TTC549 (cell line): ENCODE results near the gene TLE1.
"Not testable (repeated sequence)": the region's sequence is repeated elsewhere in the genome, so short reads cannot be mapped to it uniquely, and the experiment has no call there.

Experiments used
- FAIRE-seq: peaks from 2 replicates; lab custom pipeline; 2012; peaks lifted over from hg19 to GRCh38; lab: Jason Lieb, UNC

TLE1 gene

DNA sequence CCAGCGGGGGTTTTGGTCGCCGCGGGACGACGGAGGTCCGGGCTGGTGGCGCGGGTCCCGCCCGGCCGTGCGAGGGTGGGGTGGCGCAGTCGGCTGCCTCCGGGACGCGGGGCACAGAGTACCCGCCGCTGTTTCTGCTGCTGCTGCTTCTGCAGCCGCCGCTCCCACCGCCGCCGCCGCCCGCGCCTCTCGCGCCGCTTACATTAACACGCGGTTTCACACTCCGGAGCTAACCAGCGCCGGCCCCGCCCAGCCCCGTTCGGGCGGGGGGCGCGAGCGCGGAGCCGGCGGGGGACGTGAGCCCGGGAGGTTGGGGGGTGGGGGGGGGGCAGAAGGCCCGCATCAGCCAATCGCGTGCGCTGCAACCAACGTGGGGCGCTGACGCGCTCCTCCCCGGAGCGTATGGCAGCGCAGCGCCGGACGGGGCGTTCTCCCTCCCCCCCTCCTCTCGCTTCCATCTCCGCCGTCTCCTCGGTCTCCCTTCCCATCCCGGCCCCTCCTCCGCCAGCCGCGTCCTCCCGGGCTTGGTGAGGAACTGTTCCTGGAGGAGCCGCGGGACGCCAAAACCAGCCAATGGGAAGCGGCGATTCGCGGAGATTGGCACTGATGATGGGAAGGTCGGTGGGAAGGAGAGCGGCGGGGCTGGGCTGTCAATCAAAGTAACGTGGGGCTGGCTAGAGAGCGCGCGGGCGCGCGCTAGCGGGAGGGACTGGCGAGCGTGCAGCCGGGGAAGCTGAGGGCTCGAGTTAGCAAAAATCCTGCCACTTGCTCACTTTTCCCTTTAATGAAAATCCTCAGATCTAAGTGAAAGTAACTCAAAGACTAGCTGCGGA is at the start of gene TLE1:
Gene TLE1 (minus strand): TSS at position 205 of the 833 bp plus-strand sequence. CDS start 1,307 bp downstream, outside the sequence.
- FAIRE-seq, result peak; percentile 95

GRCh38 chr9:81737871-81738507 is 48.6 kb upstream of the TLE1 start:
- FAIRE-seq, result no peak

DNA sequence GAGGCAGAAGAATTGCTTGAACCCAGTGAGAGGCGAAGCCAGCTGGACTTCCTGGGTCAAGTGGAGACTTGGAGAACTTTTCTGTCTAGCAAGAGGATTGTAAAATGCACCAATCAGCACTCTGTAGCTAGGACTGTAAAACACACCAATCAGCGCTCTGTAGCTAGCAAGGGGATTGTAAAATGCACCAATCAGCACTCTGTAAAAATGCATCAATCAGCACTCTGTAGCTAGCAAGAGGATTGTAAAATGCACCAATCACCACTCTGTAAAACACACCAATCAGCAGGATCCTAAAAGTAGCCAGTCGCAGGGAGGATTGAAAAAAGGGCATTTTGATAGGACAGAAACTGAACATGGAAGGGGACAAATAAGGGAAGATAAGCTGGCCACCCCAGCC is 41.2 kb upstream of the TLE1 start:
- not testable (repeated sequence) for FAIRE-seq

DNA sequence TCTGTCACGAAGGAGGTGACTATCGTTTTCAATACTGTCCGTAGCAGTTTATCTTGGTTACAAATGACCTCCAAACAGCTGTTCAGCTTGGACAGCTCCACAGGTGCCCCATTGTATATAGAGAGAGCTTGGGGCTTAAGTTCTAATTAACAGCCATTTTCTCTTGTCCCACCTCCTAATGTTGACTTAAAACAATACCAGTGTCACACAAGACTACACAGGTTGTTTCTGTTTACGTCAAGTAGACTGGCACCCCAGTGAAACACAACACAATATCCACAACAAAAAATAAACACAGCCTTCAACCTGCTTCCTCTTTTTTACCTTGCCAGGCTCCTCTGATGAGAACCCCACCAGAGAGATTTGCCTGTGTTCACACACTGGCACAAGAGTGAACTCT is 39.8 kb upstream of the TLE1 start:
- FAIRE-seq, result no peak

DNA sequence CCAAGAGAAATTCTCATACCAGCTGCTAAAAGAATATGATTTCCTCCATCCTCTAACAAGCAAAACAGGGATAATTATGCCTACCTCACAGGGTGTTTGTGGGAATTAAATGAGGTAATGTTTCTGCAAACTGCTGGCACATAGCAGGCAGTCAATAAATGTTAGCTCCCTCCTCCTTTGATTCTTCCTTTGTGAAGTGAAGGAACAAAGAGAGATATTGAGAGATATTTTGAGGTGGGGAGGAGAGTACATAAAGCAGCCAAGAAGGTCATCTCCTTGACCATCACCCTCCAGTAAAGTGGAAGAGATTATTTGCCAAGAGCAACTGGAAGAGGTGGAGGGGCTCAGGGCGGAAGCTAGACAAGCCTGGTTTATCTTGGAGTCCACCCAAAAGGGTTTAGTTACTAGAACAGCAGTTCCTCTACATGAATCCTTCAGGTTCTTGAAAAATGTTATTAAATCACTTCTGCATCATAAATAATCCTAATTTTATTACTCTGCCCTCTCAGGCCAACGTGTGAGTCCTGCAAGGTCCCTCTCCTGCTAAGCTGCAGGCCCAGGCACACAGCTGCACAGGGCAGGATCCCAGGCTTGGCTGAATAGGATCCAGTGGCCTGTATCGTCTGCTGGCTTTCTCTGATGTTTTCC is 35.0 kb upstream of the TLE1 start:
- no peak for FAIRE-seq

- FAIRE-seq, result no peak
Measured at GRCh38 chr9:81722277-81722676, 32.9 kb upstream of the TLE1 start.

GRCh38 chr9:81720450-81721086 is 31.2 kb upstream of the TLE1 start:
- no peak for FAIRE-seq

GRCh38 chr9:81719972-81720371 is 30.6 kb upstream of the TLE1 start:
- FAIRE-seq, result no peak

DNA sequence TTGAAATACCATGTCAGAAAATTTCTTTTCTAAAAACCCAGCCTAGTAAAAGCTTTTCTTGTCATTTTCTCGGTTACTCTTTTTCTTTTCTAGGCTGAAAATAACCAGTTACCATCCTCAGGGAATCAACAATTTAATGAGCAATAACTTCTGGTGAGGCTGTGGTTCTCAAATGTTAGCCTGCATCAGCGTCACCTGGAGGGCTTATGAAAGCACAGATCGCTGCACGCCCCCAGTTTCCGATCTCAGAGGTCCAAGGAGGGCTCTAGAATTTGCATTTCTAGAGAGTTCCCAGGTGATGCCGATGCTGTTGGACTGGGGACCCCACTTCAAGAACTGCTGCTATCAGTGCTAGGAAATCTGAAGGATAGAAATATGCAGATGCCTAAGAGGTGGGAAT is 28.9 kb upstream of the TLE1 start:
- no peak for FAIRE-seq

GRCh38 chr9:81717747-81718077 is 28.4 kb upstream of the TLE1 start:
- FAIRE-seq, result no peak

- no peak for FAIRE-seq
Measured at GRCh38 chr9:81717061-81717746, 27.9 kb upstream of the TLE1 start.

DNA sequence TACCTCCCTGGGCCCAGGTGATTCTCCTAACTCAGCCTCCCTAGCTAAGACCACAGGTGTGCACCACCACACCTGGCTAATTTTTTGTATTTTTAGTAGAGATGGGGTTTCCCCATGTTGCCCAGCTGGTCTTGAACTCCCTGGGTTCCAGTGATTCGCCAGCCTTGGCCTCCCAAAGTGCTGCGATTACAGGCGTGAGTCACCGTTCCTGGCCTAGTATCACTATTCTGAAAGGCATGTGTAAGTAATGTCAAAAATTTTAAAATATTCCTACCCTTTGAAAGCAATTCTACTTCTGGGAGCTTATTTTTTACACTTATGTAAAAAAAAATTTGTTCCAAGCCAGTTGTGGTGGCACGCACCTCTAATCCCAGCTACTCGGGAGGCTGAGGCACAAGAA is 27.1 kb upstream of the TLE1 start:
- no peak for FAIRE-seq

DNA sequence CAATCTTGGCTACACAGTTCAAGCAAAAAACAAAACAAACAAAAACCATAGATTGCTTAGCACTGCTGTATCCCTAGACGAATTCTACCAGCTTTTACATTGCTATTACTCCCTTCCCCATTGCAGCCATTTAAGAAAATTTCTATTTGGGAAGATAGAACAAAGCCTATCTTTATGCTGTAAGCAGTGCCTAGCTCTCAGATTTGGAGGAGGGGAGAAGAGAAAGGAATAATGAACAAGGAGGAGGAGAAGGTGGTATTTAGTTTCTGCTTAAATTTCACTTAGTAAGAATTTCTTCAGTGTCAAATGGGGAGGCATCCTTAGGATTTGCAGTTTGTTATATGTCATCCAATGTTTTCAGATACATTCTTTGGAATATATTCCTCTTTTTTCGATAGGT is 16.2 kb upstream of the TLE1 start:
- FAIRE-seq, result no peak

DNA sequence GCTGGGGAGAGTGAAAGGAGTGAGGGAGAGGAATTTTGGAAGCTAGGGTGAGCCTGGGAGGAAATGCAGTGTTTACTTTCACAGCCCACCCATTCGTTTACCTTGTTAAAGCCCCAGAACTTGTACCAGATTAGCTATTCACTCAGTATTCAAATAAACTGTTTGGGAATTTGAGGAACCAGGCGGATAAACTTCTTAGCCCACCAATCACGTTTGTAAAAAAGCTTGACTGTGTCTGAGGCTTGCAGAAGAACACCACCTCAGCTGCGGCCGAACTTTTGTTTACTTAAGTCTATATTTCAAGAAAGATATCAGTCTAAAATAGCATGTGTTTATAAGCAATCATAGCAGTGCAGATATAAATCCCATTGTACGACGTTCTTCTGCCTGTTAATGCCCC is 5.2 kb upstream of the TLE1 start:
- FAIRE-seq, result no peak

DNA sequence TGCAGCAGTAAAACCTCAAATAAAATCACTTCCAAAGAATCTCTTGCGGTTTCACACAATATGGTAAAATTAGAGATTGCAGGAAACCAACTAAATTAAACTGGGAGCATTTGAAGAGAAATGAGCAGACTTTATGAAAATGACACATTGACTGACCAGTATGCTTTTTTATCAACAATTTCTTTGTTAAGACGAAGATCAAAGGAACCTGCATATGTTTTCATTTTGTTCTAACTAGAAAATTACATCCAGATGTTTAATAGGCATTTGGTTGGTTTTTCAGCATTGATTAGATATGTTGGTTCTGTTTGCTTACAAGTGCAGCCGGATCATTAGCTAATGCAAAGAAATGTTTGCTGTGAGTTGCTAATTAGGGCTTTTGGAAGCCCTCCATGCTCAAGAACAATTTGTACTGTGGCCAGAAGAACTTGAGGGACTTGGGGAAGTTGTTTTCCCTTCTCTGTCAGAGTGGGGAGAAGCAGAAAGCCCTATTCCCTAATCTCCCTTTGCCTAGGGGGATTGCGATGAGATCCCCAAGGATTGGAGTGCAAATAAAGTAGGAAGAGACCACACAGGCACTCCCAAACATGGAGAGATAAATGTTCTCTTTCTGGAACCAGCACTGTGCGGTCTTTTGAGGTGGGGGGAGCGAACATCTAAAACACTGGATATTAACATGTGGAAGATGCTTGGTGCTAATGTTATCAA is 4.5 kb upstream of the TLE1 start:
- FAIRE-seq, result no peak

DNA sequence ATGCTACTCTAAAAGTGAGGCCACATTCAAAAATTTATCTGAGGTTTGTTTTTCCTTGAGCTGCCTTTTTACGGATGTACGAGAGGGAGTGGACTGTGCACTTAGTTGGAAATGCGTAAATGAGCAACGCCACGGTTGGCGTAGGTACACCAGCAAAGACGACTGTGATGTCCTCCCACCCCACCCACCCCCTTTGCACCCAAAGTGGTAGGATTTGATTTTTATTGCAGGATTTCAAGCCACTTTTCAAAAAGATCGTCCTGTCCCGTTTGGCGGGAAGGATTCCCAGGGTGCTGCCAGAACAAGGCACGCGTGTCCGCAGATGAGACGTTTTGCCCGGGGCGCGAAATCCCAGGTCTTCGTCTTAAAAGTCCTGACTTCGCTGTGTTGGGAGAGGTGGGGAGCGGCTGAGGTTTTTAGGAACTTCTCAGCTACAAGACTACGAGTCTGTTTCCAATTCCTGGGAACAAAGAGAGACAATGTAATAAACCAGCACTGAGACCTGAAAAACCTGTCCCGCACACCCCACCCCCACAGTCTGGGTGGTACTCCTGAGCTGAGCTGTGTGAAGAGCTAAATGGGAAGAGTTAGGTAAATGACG is 1.0 kb upstream of the TLE1 start:
- no peak for FAIRE-seq

DNA sequence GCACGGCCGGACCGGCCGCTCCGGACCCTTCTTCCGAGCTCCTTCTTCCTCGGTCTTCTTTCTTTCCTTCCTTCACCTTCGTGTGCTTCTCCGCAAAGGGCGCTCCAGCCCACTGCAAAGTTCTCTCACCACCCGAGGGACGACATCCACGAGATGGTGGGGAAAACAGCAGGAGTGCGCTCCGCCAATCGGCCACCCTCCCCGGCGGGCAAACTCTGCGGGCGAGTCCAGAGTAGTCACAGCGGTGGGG is 329 bp downstream of the TLE1 start:
- not testable (repeated sequence) for FAIRE-seq

- not testable (repeated sequence) for FAIRE-seq
Measured at GRCh38 chr9:81688262-81689092, 870 bp downstream of the TLE1 start.

GRCh38 chr9:81687521-81688261 is 1.7 kb downstream of the TLE1 start:
- no peak for FAIRE-seq
